Measurements from ENCODE around the gene CBY2.
"Not testable (repeated sequence)": the region's sequence is repeated elsewhere in the genome, so short reads cannot be mapped to it uniquely, and the experiment has no call there.

GRCh38 chr13:45757589-45757988 lies 55.5 kb downstream of the CBY2 start:
- TF ChIP-seq POLR2AphosphoS5, CTCF (IDR thresholded peaks at IDR 0.05): not testable (repeated sequence)

All from gastroesophageal sphincter (tissue), 3 donors.